ENCODE measurements around the gene CHST10. TPM values are rescaled to one million over a fixed set of nuclear protein-coding genes. Genes with fewer than 3 reads are reported as not detected.

CHST10 gene
- polyA plus RNA-seq, 1 donor from 2014 or later = 76.1 TPM

DNA sequence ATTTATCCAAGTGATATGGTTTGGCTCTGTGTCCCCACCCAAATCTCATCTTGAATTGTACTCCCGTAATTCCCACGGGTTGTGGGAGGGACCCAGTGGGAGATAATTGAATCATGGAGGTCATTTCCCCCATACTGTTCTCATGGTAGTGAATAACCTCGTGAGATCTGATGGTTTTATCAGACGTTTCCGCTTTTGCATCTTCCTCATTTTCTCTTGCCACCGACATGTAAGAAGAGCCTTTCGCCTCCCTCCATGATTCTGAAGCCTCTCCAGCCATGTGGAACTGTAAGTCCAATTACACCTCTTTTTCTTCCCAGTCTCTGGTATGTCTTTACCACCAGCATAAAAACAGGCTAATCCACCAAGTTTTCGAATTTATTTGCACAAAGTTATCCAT lies 20.3 kb upstream of the CHST10 start:
- Histone ChIP-seq H4K20me1 (ENCODE audit: insufficient read depth) (no peaks in the 10 kb centered on the region), H3K9ac (ENCODE audit: low read length) (no peak overlapping the region), H3F3A (ENCODE audit: insufficient read depth, low read length, poor library complexity, severe bottlenecking) (no peaks in the 10 kb centered on the region), H3K79me2 (replicated peaks; ENCODE audit: insufficient read depth, low read length) (no peaks in the 10 kb centered on the region), H3K4me3 (ENCODE audit: low read length) (no peak overlapping the region), H3K27me3 (ENCODE audit: insufficient read depth, low read depth, low read length) (no peaks in the 10 kb centered on the region), H2AFZ (ENCODE audit: low read depth, low read length) (no peak overlapping the region), H3K9me2 (ENCODE audit: insufficient read depth, low read length) (no peaks in the 10 kb centered on the region), H3K4me2 (ENCODE audit: low read length) (no peak overlapping the region), H3K36me3 (ENCODE audit: insufficient read depth, low read length) (no peaks in the 10 kb centered on the region), H3K27ac (ENCODE audit: low read length) (no peak overlapping the region), H3K9me3 (ENCODE audit: low read length) (no peaks in the 10 kb centered on the region)
- TF ChIP-seq TAF1 (IDR thresholded peaks at IDR 0.05; ENCODE audit: low read depth) (no peak), EP300 (conservative IDR thresholded peaks at IDR 0.05; ENCODE audit: poor library complexity, severe bottlenecking) (no peak), POLR2AphosphoS5 (IDR thresholded peaks at IDR 0.05) (no peak), MXI1 (conservative IDR thresholded peaks at IDR 0.05; ENCODE audit: poor library complexity, severe bottlenecking) (no peak), SMC3 (conservative IDR thresholded peaks at IDR 0.05; ENCODE audit: poor library complexity) (no peak), RAD21 (conservative IDR thresholded peaks at IDR 0.05) (no peak), EZH2 (IDR thresholded peaks at IDR 0.05; ENCODE audit: borderline replicate concordance, insufficient read depth, low read length, poor library complexity, severe bottlenecking) (no peak), REST (IDR thresholded peaks at IDR 0.05; ENCODE audit: borderline replicate concordance) (no peak)
- TF ChIP-seq, protein P1, sequence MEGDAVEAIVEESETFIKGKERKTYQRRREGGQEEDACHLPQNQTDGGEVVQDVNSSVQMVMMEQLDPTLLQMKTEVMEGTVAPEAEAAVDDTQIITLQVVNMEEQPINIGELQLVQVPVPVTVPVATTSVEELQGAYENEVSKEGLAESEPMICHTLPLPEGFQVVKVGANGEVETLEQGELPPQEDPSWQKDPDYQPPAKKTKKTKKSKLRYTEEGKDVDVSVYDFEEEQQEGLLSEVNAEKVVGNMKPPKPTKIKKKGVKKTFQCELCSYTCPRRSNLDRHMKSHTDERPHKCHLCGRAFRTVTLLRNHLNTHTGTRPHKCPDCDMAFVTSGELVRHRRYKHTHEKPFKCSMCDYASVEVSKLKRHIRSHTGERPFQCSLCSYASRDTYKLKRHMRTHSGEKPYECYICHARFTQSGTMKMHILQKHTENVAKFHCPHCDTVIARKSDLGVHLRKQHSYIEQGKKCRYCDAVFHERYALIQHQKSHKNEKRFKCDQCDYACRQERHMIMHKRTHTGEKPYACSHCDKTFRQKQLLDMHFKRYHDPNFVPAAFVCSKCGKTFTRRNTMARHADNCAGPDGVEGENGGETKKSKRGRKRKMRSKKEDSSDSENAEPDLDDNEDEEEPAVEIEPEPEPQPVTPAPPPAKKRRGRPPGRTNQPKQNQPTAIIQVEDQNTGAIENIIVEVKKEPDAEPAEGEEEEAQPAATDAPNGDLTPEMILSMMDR (IDR thresholded peaks at IDR 0.05; ENCODE audit: poor library complexity, severe bottlenecking) = no peak

DNA sequence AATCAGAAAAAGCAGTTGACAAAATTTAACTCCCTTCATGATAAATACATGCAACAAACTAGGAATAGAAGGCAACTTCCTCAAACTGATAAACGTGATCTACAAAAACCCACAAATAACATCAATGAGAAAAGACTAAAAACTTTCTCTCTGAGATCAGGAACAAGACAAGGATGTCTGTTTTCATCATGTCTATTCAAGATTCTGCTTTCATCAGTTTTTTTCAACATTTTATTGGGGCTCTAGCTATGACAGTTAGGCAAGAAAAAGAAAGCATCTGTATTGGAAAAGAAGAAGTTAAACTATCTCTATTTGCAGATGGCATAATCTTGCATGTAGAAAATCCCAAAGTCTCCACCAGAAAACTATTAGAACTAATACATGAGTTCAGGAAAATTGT lies 12.3 kb upstream of the CHST10 start:
- H3K9ac ChIP-seq (ENCODE audit: low read length) = no peak overlapping the region
- no peaks in the 10 kb centered on the region for H3K79me2 ChIP-seq (replicated peaks; ENCODE audit: insufficient read depth, low read length)
- no peaks in the 10 kb centered on the region for H3K9me3 ChIP-seq (ENCODE audit: low read length)
- H3K27ac ChIP-seq (ENCODE audit: low read length) = no peak overlapping the region
- H3K4me2 ChIP-seq (ENCODE audit: low read length) = no peak overlapping the region
- H3K27me3 ChIP-seq (ENCODE audit: insufficient read depth, low read depth, low read length) = no peaks in the 10 kb centered on the region
- no peak for TF ChIP-seq EZH2 (IDR thresholded peaks at IDR 0.05; ENCODE audit: borderline replicate concordance, insufficient read depth, low read length, poor library complexity, severe bottlenecking)
- no peak for TF ChIP-seq REST (IDR thresholded peaks at IDR 0.05; ENCODE audit: borderline replicate concordance)
- H3F3A ChIP-seq (ENCODE audit: insufficient read depth, low read length, poor library complexity, severe bottlenecking) = no peaks in the 10 kb centered on the region
- H4K20me1 ChIP-seq (ENCODE audit: insufficient read depth) = no peaks in the 10 kb centered on the region
- H3K9me2 ChIP-seq (ENCODE audit: insufficient read depth, low read length) = no peaks in the 10 kb centered on the region
- no peak overlapping the region for H2AFZ ChIP-seq (ENCODE audit: low read depth, low read length)
- no peak overlapping the region for H3K4me3 ChIP-seq (ENCODE audit: low read length)
- no peaks in the 10 kb centered on the region for H3K36me3 ChIP-seq (ENCODE audit: insufficient read depth, low read length)

All from neural cell (in vitro differentiated cells).